GM19372 (cell line): ENCODE measurements around the gene ZNF454.

Source experiments
- ATAC-seq: cut with Tn5 transposase; IDR thresholded peaks from one replicate; pipeline ENCODE4 v1.9.1; 2021; ENCODE audit warnings: mild to moderate bottlenecking, low read depth, moderate library complexity; ENCODE audit not compliant: unreplicated experiment

ZNF454 gene

GRCh38 chr5:178940569-178941360 lies at the start of gene ZNF454:
ZNF454 (plus strand) TSS chr5:178941198; CDS start chr5:178942792, 1,594 bp downstream.
- no peak for ATAC-seq

- no peak for ATAC-seq
Measured at GRCh38 chr5:178895615-178896571, 45.1 kb upstream of the ZNF454 start, which contains the start of gene ZFP2. ZFP2 (plus strand) TSS chr5:178895913; CDS start chr5:178931314, 35,401 bp downstream.

- ATAC-seq = no peak
Measured at GRCh38 chr5:178899289-178899688, 41.7 kb upstream of the ZNF454 start.

GRCh38 chr5:178902849-178903248 lies 38.1 kb upstream of the ZNF454 start:
- no peak for ATAC-seq

GRCh38 chr5:178931846-178932760 lies 8.9 kb upstream of the ZNF454 start:
- ATAC-seq = no peak

- no peak for ATAC-seq
Measured at GRCh38 chr5:178941361-178941760, 363 bp downstream of the ZNF454 start.

GRCh38 chr5:178965465-178966055 lies 24.6 kb downstream of the ZNF454 start:
- no peak for ATAC-seq

GRCh38 chr5:178981381-178981780 lies 40.4 kb downstream of the ZNF454 start:
- no peak for ATAC-seq

- no peak for ATAC-seq
Measured at GRCh38 chr5:178982941-178983340, 41.9 kb downstream of the ZNF454 start.

GRCh38 chr5:178983728-178984127 lies 42.7 kb downstream of the ZNF454 start:
- no peak for ATAC-seq

- ATAC-seq = no peak
Measured at GRCh38 chr5:178984145-178985072, 43.4 kb downstream of the ZNF454 start.

- ATAC-seq = no peak
Measured at GRCh38 chr5:178986326-178986960, 45.4 kb downstream of the ZNF454 start.

GRCh38 chr5:178988436-178989220 lies 47.6 kb downstream of the ZNF454 start:
- ATAC-seq = no peak

- ATAC-seq = no peak
Measured at GRCh38 chr5:178989311-178989710, 48.3 kb downstream of the ZNF454 start.

- ATAC-seq = no peak
Measured at GRCh38 chr5:178990491-178990890, 49.5 kb downstream of the ZNF454 start.

- no peak for ATAC-seq
Measured at GRCh38 chr5:178991190-178992145, 50.5 kb downstream of the ZNF454 start.
